ENCODE measurements around the gene RAB6A. TPM values are rescaled to one million over a fixed set of nuclear protein-coding genes. Genes with fewer than 3 reads are reported as not detected.
A peak's percentile ranks its signal among the peaks of the same experiment; 100 is the strongest.

The RAB6A gene
- total and polyA plus RNA-seq, 10 of the 15 experiments (the other 5 are each of a cell fraction or from before 2014, with no cell fraction given): 9.8 to 107 (median 34.1) TPM

- TF ChIP-seq CREB1 (IDR thresholded peaks at IDR 0.05; ENCODE audit: low read depth): no peak
- no peak for TF ChIP-seq MTA2 (IDR thresholded peaks at IDR 0.05; ENCODE audit: low read depth)
- no peak for TF ChIP-seq KAT2A (conservative IDR thresholded peaks at IDR 0.05; ENCODE audit: control insufficient read depth, low read depth, low read length)
- TF ChIP-seq PKNOX1 (IDR thresholded peaks at IDR 0.05): no peak
- TF ChIP-seq, protein P1, sequence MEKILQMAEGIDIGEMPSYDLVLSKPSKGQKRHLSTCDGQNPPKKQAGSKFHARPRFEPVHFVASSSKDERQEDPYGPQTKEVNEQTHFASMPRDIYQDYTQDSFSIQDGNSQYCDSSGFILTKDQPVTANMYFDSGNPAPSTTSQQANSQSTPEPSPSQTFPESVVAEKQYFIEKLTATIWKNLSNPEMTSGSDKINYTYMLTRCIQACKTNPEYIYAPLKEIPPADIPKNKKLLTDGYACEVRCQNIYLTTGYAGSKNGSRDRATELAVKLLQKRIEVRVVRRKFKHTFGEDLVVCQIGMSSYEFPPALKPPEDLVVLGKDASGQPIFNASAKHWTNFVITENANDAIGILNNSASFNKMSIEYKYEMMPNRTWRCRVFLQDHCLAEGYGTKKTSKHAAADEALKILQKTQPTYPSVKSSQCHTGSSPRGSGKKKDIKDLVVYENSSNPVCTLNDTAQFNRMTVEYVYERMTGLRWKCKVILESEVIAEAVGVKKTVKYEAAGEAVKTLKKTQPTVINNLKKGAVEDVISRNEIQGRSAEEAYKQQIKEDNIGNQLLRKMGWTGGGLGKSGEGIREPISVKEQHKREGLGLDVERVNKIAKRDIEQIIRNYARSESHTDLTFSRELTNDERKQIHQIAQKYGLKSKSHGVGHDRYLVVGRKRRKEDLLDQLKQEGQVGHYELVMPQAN (conservative IDR thresholded peaks at IDR 0.05): no peak
- no peak for TF ChIP-seq ZNF207 (IDR thresholded peaks at IDR 0.05; ENCODE audit: borderline replicate concordance)
- TF ChIP-seq HDAC2 (IDR thresholded peaks at IDR 0.05): no peak
- no peak for TF ChIP-seq SREBF1 (IDR thresholded peaks at IDR 0.05; ENCODE audit: low read length)
- TF ChIP-seq TCF7 (IDR thresholded peaks at IDR 0.05; ENCODE audit: borderline replicate concordance): no peak
- TF ChIP-seq SMAD1 (IDR thresholded peaks at IDR 0.05; ENCODE audit: low read depth, partially characterized antibody): no peak
- FAIRE-seq: no peak
- ChIA-PET POLR2A (interaction anchor here (0.7 to 8.1 kb wide), 3 partner anchors 13 to 25 kb away, joined by 7 to 106 read pairs (median 7); partner anchors contain the start of gene MRPL48), SMC1A (ENCODE audit: uncharacterized antibody, unreplicated experiment) (interaction anchor here (1.2 to 5.5 kb wide), 2 partner anchors 10 to 16 kb away, joined by 5 to 53 read pairs; no protein-coding TSS in a partner anchor), CTCF (interaction anchor here (0.6 to 4.2 kb wide), 3 partner anchors 16 to 137 kb away, joined by 3 to 41 read pairs (median 4); no protein-coding TSS in a partner anchor), RAD21 (ENCODE audit: unreplicated experiment) (interaction anchor here (0.5 to 3.3 kb wide), 3 partner anchors 16 to 435 kb away, joined by 3 to 37 read pairs (median 3); no protein-coding TSS in a partner anchor)
- Histone ChIP-seq H3K79me2 (ENCODE audit: control insufficient read depth, insufficient read depth, low read length) (peaks cover 31% of the 10 kb centered on the region), H3K36me3 (ENCODE audit: control insufficient read depth in 2 of 2, insufficient read depth in 2 of 2, low read length in 1 of 2) (0 out of 4 replicates have a peak, but pooled peaks cover 0 to under 1% of the 10 kb centered on the region in 2 experiments), H3K27me3 (replicated peaks in 1 of 2; ENCODE audit: control insufficient read depth in 2 of 2, insufficient read depth in 2 of 2, low read length in 1 of 2) (no peaks in the 10 kb centered on the region), H3K9ac (ENCODE audit: control insufficient read depth, insufficient read depth, low read length) (no peak overlapping the region), H2AFZ (ENCODE audit: control insufficient read depth, low read depth, low read length) (peak overlapping the region; percentile 11; the same call in 1 of the 2 replicates), H3K9me3 (replicated peaks; ENCODE audit: control insufficient read depth, insufficient read depth, low read length) (no peaks in the 10 kb centered on the region), H3K4me3 (no peak overlapping the region), H3K27ac (ENCODE audit: control insufficient read depth, insufficient read depth) (no peak overlapping the region), H4K20me1 (ENCODE audit: control insufficient read depth, insufficient read depth) (no peaks in the 10 kb centered on the region), H3K4me2 (ENCODE audit: control insufficient read depth, insufficient read depth) (no peak overlapping the region), H3K4me1 (ENCODE audit: control insufficient read depth, insufficient read depth, low read length) (no peaks in the 10 kb centered on the region; the same call in 1 of the 2 replicates)
- no TSS peak for BruUV-seq (replicated peaks)
- no peak for DNase-seq (ENCODE audit: low read depth, low spot score)
- no peak for ATAC-seq
- intact Hi-C loops (cut with micrococcal nuclease; ENCODE audit: unreplicated experiment) (no loop called here), in situ Hi-C loops (cut with MboI) (no loop called here)
These were observed 1.9 kb upstream of the RAB6A start for GRCh38 chr11:73762732-73763131.

Measured in GM12878 (cell line).